ENCODE results near the gene SLC1A3. TPM values are rescaled to one million over a fixed set of nuclear protein-coding genes. Genes with fewer than 3 reads are reported as not detected.

SLC1A3 gene
- total and polyA plus RNA-seq, 8 donors, result 0.76 to 29.7 (median 3.1) TPM

DNA sequence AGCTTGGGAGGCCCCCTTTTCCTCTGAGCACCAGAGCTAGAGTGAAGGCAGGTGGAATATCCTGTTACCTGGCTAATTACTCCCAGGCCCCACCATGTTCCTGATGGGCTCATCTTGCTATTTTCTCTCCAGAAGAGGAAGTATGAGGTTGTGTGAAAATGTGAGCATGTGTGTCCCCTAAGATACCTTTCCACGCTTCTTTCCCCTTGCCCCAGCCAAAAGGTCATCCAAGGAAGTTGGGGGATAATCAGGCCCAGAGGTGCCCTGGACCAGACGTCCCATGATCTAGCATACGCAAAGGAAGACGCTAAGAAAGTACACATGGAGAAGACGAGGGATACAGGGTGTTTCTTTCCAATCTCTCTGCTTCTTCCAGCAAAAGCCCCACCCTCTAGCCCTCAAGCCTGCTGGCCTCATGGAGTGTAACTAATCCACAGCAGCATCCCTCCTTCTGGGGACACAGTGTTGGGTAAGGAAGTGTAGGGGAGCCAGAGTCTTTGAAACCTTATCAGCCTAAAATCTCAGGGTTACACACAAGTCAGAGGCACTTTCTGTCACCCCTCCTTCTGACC lies 115.3 kb downstream of the SLC1A3 start:
- TF ChIP-seq POLR2AphosphoS5 (IDR thresholded peaks at IDR 0.05) (no peak), EP300 (IDR thresholded peaks at IDR 0.05) (no peak), POLR2A (IDR thresholded peaks at IDR 0.05) (no peak)
- TF ChIP-seq, protein P1, sequence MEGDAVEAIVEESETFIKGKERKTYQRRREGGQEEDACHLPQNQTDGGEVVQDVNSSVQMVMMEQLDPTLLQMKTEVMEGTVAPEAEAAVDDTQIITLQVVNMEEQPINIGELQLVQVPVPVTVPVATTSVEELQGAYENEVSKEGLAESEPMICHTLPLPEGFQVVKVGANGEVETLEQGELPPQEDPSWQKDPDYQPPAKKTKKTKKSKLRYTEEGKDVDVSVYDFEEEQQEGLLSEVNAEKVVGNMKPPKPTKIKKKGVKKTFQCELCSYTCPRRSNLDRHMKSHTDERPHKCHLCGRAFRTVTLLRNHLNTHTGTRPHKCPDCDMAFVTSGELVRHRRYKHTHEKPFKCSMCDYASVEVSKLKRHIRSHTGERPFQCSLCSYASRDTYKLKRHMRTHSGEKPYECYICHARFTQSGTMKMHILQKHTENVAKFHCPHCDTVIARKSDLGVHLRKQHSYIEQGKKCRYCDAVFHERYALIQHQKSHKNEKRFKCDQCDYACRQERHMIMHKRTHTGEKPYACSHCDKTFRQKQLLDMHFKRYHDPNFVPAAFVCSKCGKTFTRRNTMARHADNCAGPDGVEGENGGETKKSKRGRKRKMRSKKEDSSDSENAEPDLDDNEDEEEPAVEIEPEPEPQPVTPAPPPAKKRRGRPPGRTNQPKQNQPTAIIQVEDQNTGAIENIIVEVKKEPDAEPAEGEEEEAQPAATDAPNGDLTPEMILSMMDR (IDR thresholded peaks at IDR 0.05), result no peak
- no peaks in the 10 kb centered on the region for H3K36me3 ChIP-seq
- no peaks in the 10 kb centered on the region for H3K27me3 ChIP-seq
- no peaks in the 10 kb centered on the region for H3K9me3 ChIP-seq
- H3K27ac ChIP-seq, result no peak overlapping the region
- 63 to 80% (median 71%) methylated on average over 5 of the region's 5 CpGs for WGBS, 5 donors
- intact Hi-C loops (cut with DNase I; ENCODE audit: low total_unique reads), result no loop called here
- H3K4me3 ChIP-seq, result no peak overlapping the region
- peaks cover 0 to 5% (median 0%) of the 10 kb centered on the region in 4 donors for H3K4me1 ChIP-seq
- DNase-seq, result no peak

DNA sequence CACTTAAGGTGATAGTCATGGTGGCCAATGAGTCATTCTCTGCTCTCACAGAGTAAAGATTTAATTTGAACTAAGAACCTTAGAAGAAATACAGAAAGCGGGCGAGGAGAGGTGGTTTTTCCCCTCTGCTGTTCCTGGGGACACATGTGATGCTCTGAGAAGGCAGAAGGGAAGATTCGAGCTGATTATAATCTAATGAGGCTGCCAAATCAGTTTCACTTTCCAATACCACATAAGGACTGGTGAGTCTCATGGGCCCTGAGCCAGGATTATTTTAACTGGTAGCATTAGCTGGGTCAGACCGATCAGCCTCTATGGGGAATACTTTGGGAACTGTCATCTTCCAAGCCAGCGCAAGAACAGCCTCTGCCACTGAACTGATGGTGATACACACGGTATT lies 116.5 kb downstream of the SLC1A3 start:
- no peak overlapping the region for H3K27ac ChIP-seq
- H3K27me3 ChIP-seq, result no peaks in the 10 kb centered on the region
- peaks cover 0 to 5% (median 0%) of the 10 kb centered on the region in 4 donors for H3K4me1 ChIP-seq
- no peak for DNase-seq
- H3K9me3 ChIP-seq, result no peaks in the 10 kb centered on the region
- H3K36me3 ChIP-seq, result no peaks in the 10 kb centered on the region
- intact Hi-C loops (cut with DNase I; ENCODE audit: low total_unique reads), result no loop called here
- WGBS, 5 donors, result 63 to 78% (median 67%) methylated on average over 6 of the region's 6 CpGs
- TF ChIP-seq, protein P1 (IDR thresholded peaks at IDR 0.05), result no peak
- TF ChIP-seq POLR2A (IDR thresholded peaks at IDR 0.05), result no peak
- no peak for TF ChIP-seq EP300 (IDR thresholded peaks at IDR 0.05)
- no peak for TF ChIP-seq POLR2AphosphoS5 (IDR thresholded peaks at IDR 0.05)
- no peak overlapping the region for H3K4me3 ChIP-seq

- TF ChIP-seq POLR2A (IDR thresholded peaks at IDR 0.05) (no peak), POLR2AphosphoS5 (IDR thresholded peaks at IDR 0.05) (no peak), EP300 (IDR thresholded peaks at IDR 0.05) (no peak)
- TF ChIP-seq, protein P1 (IDR thresholded peaks at IDR 0.05), result no peak
- DNase-seq, result no peak
- WGBS, 5 donors, result 77 to 88% (median 83%) methylated on average over 2 of the region's 2 CpGs
- Histone ChIP-seq H3K36me3 (no peaks in the 10 kb centered on the region), H3K4me3 (no peak overlapping the region), H3K9me3 (no peaks in the 10 kb centered on the region), H3K27ac (peak overlapping the region in 2 of 5 donors; percentile 28 to 60), H3K27me3 (no peaks in the 10 kb centered on the region), H3K4me1 (peaks cover 0 to 5% (median under 1%) of the 10 kb centered on the region in 4 donors)
- intact Hi-C loops (cut with DNase I; ENCODE audit: low total_unique reads), result no loop called here
These were observed 117.5 kb downstream of the SLC1A3 start for GRCh38 chr5:36723912-36724311.

DNA sequence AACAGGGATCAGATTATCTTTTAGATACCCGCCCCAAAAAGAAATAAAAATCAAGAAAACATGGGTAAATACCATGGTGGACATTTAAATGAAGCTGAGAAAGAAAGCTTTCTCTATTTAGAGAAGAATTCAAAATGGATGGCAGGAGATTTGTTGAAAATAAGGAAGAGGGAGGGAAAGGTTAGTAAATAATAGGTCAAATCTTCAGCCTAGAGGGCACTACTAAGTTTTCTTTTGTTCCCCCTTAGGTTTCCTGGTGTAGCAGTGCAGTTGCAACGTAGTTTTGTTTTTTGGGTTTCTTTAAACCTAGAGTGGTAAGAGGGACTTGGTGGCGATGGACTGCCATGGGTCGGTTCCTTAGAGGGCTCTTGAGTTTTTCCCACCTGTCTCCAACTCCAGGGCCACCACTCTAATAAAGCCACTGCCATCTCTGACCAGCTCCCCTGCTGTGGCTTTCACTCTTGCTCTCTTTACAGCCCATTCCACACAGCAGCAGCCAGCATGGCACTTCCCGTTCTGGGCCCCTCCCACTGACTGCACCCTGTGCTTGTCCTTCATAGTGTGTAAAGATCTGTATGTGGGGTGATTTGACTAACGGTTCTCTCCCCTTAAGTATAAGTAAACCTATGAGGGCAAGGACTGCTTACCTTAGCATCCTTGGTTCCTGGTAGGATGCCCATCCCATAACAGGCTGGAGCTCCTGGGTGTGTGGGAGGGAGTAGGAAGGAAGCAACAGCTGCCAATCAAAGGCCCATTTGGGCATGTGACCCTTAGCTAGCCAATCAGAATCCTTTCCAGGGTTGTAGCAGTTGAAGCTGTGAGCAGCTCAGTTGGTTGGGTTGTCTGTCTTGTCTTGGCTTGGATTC lies 118.3 kb downstream of the SLC1A3 start:
- intact Hi-C loops (cut with DNase I; ENCODE audit: low total_unique reads), result no loop called here
- Histone ChIP-seq H3K9me3 (no peaks in the 10 kb centered on the region), H3K4me1 (peaks cover 0 to 8% (median 3%) of the 10 kb centered on the region in 4 donors), H3K36me3 (no peaks in the 10 kb centered on the region), H3K4me3 (no peak overlapping the region), H3K27me3 (no peaks in the 10 kb centered on the region), H3K27ac (peak overlapping the region in 3 of 5 donors; percentile 5 to 60 (median 28))
- peak; percentile 36 to 40 for DNase-seq
- WGBS, 5 donors, result 68 to 73% (median 71%) methylated on average over 6 of the region's 6 CpGs
- TF ChIP-seq EP300 (IDR thresholded peaks at IDR 0.05) (no peak), POLR2AphosphoS5 (IDR thresholded peaks at IDR 0.05) (no peak), POLR2A (IDR thresholded peaks at IDR 0.05) (no peak)
- TF ChIP-seq, protein P1 (IDR thresholded peaks at IDR 0.05), result no peak

Measured in stomach (tissue), 9 donors.